Esophagus muscularis mucosa (tissue), 4 donors: ENCODE measurements around the gene JMJD4. TPM values are rescaled to one million over a fixed set of nuclear protein-coding genes. Genes with fewer than 3 reads are reported as not detected.

Experiments used
- DNase-seq: peaks from one replicate; pipeline ENCODE4 v3.0.0-alpha.2; 2017; ENCODE audit errors: extremely low spot score
- H3K27ac ChIP-seq, 4 donors: fragments of 200-600 bp; sonication (generic); replicated peaks in 1 of 4; 1 replicate in 3 of 4; 2 replicates in 1 of 4; pipeline ENCODE4 v1.5.1; 2016 to 2019; ENCODE audit warnings: mild to moderate bottlenecking in 1 of 4
- H3K27me3 ChIP-seq, 4 donors: fragments of 200-600 bp; sonication (generic); one replicate each; pipeline versions ENCODE4 v1.5.1 to v1.6.0; 2016 to 2019
- H3K36me3 ChIP-seq, 4 donors: fragments of 200-600 bp; sonication (generic); one replicate each; pipeline ENCODE4 v1.5.1; 2016 to 2019
- H3K4me1 ChIP-seq, 4 donors: fragments of 200-600 bp; sonication (generic); one replicate each; pipeline ENCODE4 v1.5.1; 2016 to 2019
- H3K4me3 ChIP-seq, 4 donors: fragments of 200-600 bp; sonication (generic); 1 replicate in 2 of 4; 2 replicates in 2 of 4; pipeline ENCODE4 v1.5.1; 2016 to 2019; ENCODE audit warnings: mild to moderate bottlenecking in 4 of 4, moderate library complexity in 1 of 4
- H3K9me3 ChIP-seq, 4 donors: fragments of 200-600 bp; sonication (generic); 1 replicate in 3 of 4; 2 replicates in 1 of 4; pipeline ENCODE4 v1.5.1; 2016 to 2019
- EP300 ChIP-seq: sonication (generic); formaldehyde crosslinking; IDR thresholded peaks from one replicate; pipeline ENCODE4 v1.6.1; 2017; ENCODE audit warnings: antibody characterized with exemption
- POLR2A ChIP-seq: fragments of 450-650 bp; IDR thresholded peaks from one replicate; pipeline ENCODE4 v1.6.1; 2017; ENCODE audit warnings: antibody characterized with exemption, moderate library complexity, mild to moderate bottlenecking, low read depth
- POLR2AphosphoS5 ChIP-seq, 2 donors: sonication (generic); formaldehyde crosslinking; IDR thresholded peaks; one replicate each; pipeline ENCODE4 v1.6.1; 2017; ENCODE audit warnings: antibody characterized with exemption in 2 of 2
- WGBS: methylation state at CpG from one replicate; pipeline ENCODE4 v1.1.5; 2018; 5-methylcytosine and 5-hydroxymethylcytosine counted together
- intact Hi-C: fragments of 100-400 bp; cut with DNase I; formaldehyde crosslinking; loops from one replicate; pipeline ENCODE4 v1.15.1; 2023
- total RNA-seq, 4 donors: library from RNA; depleted of rRNA; stranded (reverse); fragments of >200 nt; gene quantifications; one replicate each; pipeline versions ENCODE4 v1.1.0 to v1.2.1, GENCODE V29; 2016
- TF ChIP-seq, protein P1 (sequence below), 3 experiments: fragments of 200-600 bp in 2 of 3; fragments of 450-650 bp in 1 of 3; sonication (generic) in 2 of 3; IDR thresholded peaks; one replicate each; pipeline ENCODE4 v1.5.1; 2017 to 2019; ENCODE audit warnings: antibody characterized with exemption in 3 of 3, mild to moderate bottlenecking in 2 of 3, moderate library complexity in 1 of 3

Gene JMJD4
- total RNA-seq, 4 donors from 2014 or later = 10.8 to 18.4 (median 14.2) TPM

- Histone ChIP-seq H3K27ac (no peak overlapping the region), H3K4me1 (peaks cover 0 to 23% (median 12%) of the 10 kb centered on the region in 4 donors), H3K36me3 (peaks cover 6 to 48% (median 37%) of the 10 kb centered on the region in 4 donors), H3K27me3 (no peaks in the 10 kb centered on the region), H3K9me3 (no peaks in the 10 kb centered on the region), H3K4me3 (no peak overlapping the region)
- WGBS = 85% methylated on average over 7 of the region's 7 CpGs
- TF ChIP-seq, protein P1, sequence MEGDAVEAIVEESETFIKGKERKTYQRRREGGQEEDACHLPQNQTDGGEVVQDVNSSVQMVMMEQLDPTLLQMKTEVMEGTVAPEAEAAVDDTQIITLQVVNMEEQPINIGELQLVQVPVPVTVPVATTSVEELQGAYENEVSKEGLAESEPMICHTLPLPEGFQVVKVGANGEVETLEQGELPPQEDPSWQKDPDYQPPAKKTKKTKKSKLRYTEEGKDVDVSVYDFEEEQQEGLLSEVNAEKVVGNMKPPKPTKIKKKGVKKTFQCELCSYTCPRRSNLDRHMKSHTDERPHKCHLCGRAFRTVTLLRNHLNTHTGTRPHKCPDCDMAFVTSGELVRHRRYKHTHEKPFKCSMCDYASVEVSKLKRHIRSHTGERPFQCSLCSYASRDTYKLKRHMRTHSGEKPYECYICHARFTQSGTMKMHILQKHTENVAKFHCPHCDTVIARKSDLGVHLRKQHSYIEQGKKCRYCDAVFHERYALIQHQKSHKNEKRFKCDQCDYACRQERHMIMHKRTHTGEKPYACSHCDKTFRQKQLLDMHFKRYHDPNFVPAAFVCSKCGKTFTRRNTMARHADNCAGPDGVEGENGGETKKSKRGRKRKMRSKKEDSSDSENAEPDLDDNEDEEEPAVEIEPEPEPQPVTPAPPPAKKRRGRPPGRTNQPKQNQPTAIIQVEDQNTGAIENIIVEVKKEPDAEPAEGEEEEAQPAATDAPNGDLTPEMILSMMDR (IDR thresholded peaks at IDR 0.05) = no peak
- no peak for TF ChIP-seq EP300
- intact Hi-C loops = no loop called here
- no peak for DNase-seq
Observed at GRCh38 chr1:227779685-227780084, 44.6 kb upstream of the JMJD4 start.

GRCh38 chr1:227779021-227779441, 43.9 kb upstream of the JMJD4 start:
- WGBS = 74% methylated on average over 10 of the region's 10 CpGs
- H3K4me3 ChIP-seq = no peak overlapping the region
- H3K36me3 ChIP-seq = peaks cover 6 to 53% (median 40%) of the 10 kb centered on the region in 4 donors
- no peaks in the 10 kb centered on the region for H3K27me3 ChIP-seq
- H3K4me1 ChIP-seq = peaks cover 0 to 27% (median 16%) of the 10 kb centered on the region in 4 donors
- intact Hi-C loops = no loop called here
- H3K9me3 ChIP-seq = no peaks in the 10 kb centered on the region
- no peak overlapping the region for H3K27ac ChIP-seq
- TF ChIP-seq, protein P1 (IDR thresholded peaks at IDR 0.05) = no peak
- TF ChIP-seq POLR2AphosphoS5 (IDR thresholded peaks at IDR 0.05) = no peak
- TF ChIP-seq EP300 = no peak
- no peak for TF ChIP-seq POLR2A
- DNase-seq = no peak

DNA sequence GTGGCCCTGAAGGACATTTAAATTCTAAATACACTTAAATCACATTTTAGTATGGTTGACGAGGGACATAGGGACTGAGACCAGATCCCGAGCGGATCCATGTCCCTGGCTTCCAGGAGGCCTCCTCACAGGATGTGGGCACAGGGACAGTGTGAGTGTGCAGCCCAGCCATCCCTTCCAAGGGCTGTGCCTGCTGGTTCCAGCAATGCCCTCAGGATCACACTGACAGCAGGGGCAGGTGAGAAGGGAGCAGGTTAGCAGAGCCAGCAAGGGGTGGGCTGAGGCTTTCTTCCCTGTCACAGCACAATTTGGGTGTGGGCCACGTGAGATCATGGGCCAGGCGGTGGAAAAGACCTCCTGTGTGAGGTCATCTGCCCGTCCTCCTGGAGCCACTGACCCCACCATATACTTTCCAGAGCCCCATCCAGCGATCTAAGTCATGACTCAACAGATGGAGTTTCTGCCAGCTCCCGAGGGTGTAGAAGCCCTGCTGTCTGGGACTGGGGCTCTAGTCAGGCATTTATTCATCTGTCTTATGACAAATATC, 43.4 kb upstream of the JMJD4 start:
- Histone ChIP-seq H3K4me1 (peaks cover 0 to 27% (median 16%) of the 10 kb centered on the region in 4 donors), H3K4me3 (no peak overlapping the region), H3K27ac (no peak overlapping the region), H3K27me3 (no peaks in the 10 kb centered on the region), H3K36me3 (peaks cover 6 to 57% (median 44%) of the 10 kb centered on the region in 4 donors), H3K9me3 (no peaks in the 10 kb centered on the region)
- TF ChIP-seq POLR2AphosphoS5 (IDR thresholded peaks at IDR 0.05) = no peak
- TF ChIP-seq POLR2A = no peak
- TF ChIP-seq, protein P1 (IDR thresholded peaks at IDR 0.05) = no peak
- TF ChIP-seq EP300 = no peak
- intact Hi-C loops = no loop called here
- WGBS = 67% methylated on average over 8 of the region's 8 CpGs
- no peak for DNase-seq

DNA sequence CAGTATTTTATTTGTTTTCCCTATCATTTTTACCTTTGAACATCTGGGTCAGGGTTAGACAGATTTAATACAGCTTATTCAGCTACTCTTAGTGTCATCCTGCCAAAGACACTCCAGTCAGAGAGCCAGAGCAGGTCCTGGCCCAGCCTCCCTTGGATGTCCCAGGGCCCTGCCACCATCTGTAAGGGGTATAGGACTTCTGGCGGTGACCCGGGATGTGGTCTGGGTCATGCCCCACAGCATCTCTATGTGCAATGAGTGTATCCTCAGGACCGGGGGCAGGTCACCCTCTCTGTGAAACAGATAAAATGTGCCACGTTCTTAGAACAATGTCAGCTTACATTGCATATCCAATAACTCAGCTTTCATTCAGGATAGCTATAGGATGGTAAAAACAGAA, 42.5 kb upstream of the JMJD4 start:
- Histone ChIP-seq H3K27me3 (no peaks in the 10 kb centered on the region), H3K4me1 (peaks cover 0 to 27% (median 16%) of the 10 kb centered on the region in 4 donors), H3K4me3 (no peak overlapping the region), H3K36me3 (peaks cover 6 to 56% (median 44%) of the 10 kb centered on the region in 4 donors), H3K9me3 (no peaks in the 10 kb centered on the region), H3K27ac (no peak overlapping the region)
- intact Hi-C loops = no loop called here
- TF ChIP-seq POLR2AphosphoS5 (IDR thresholded peaks at IDR 0.05) (no peak), EP300 (no peak), POLR2A (no peak)
- TF ChIP-seq, protein P1 (IDR thresholded peaks at IDR 0.05) = no peak
- WGBS = 96% methylated on average over 4 of the region's 4 CpGs
- no peak for DNase-seq

DNA sequence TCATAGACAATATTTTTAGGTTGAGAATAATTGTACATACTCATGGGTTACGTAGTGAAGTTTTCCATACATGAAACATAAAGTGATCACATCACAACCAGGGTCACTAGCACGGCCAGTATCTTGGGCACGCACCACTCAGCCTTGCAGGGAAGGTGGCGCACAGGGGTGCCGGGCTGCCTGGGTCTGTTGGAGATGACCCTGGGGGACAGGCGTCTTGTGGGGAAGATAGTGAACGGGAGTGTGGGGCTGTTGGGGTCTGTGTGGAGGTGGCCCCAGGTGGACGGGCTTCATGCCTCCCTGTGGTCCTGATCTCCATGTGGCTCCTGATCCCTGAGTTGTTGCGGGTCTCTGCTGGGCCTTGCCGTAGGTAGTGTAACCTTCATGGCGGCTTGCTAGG, 42.1 kb upstream of the JMJD4 start:
- no peak for DNase-seq
- peaks cover 6 to 55% (median 42%) of the 10 kb centered on the region in 4 donors for H3K36me3 ChIP-seq
- H3K9me3 ChIP-seq = no peaks in the 10 kb centered on the region
- H3K4me3 ChIP-seq = no peak overlapping the region
- WGBS = 96% methylated on average over 11 of the region's 11 CpGs
- no peaks in the 10 kb centered on the region for H3K27me3 ChIP-seq
- H3K4me1 ChIP-seq = peaks cover 0 to 27% (median 16%) of the 10 kb centered on the region in 4 donors
- TF ChIP-seq POLR2AphosphoS5 (IDR thresholded peaks at IDR 0.05) (no peak), POLR2A (no peak), EP300 (no peak)
- TF ChIP-seq, protein P1 (IDR thresholded peaks at IDR 0.05) = no peak
- intact Hi-C loops = no loop called here
- H3K27ac ChIP-seq = no peak overlapping the region
